Activated CD8-positive, alpha-beta memory T cell treated with anti-CD3 and anti-CD28 coated beads for 1 hour (primary cell): ENCODE results near the gene DLG2.
"Not testable (repeated sequence)": the region's sequence is repeated elsewhere in the genome, so short reads cannot be mapped to it uniquely, and the experiment has no call there.

Experiments
- DNase-seq, 2 donors: peaks; one replicate each; pipeline ENCODE4 v3.0.0-alpha.2; 2020; ENCODE audit warnings: low read depth in 1 of 2; ENCODE audit errors: extremely low read depth in 1 of 2

Gene DLG2

GRCh38 chr11:85349539-85349938, 277.6 kb downstream of the DLG2 start:
- DNase-seq, result not testable (repeated sequence)

- DNase-seq, result no peak
Measured at GRCh38 chr11:85348945-85349344, 278.2 kb downstream of the DLG2 start.

- no peak for DNase-seq
Measured at GRCh38 chr11:85347291-85347690, 279.9 kb downstream of the DLG2 start.

- no peak for DNase-seq
Measured at GRCh38 chr11:85346484-85346883, 280.7 kb downstream of the DLG2 start.

GRCh38 chr11:85340846-85341245, 286.3 kb downstream of the DLG2 start:
- not testable (repeated sequence) for DNase-seq

- no peak for DNase-seq
Measured at GRCh38 chr11:85318573-85318972, 308.6 kb downstream of the DLG2 start.

GRCh38 chr11:85316967-85317366, 310.2 kb downstream of the DLG2 start:
- DNase-seq, result no peak

GRCh38 chr11:85313741-85314140, 313.4 kb downstream of the DLG2 start:
- DNase-seq, result no peak

GRCh38 chr11:85310479-85310878, 316.7 kb downstream of the DLG2 start:
- no peak for DNase-seq

GRCh38 chr11:85307366-85307765, 319.8 kb downstream of the DLG2 start:
- DNase-seq, result no peak

- no peak for DNase-seq
Measured at GRCh38 chr11:85301895-85302678, 325.1 kb downstream of the DLG2 start.

GRCh38 chr11:85299258-85299942, 327.7 kb downstream of the DLG2 start:
- DNase-seq, result no peak

GRCh38 chr11:85295694-85296271, 331.4 kb downstream of the DLG2 start:
- no peak for DNase-seq

GRCh38 chr11:85281550-85281949, 345.6 kb downstream of the DLG2 start:
- DNase-seq, result no peak

GRCh38 chr11:85279267-85279666, 347.9 kb downstream of the DLG2 start:
- no peak for DNase-seq

GRCh38 chr11:85277693-85278092, 349.5 kb downstream of the DLG2 start:
- DNase-seq, result no peak

- no peak for DNase-seq
Measured at GRCh38 chr11:85276332-85276731, 350.8 kb downstream of the DLG2 start.

GRCh38 chr11:85270315-85270714, 356.8 kb downstream of the DLG2 start:
- DNase-seq, result not testable (repeated sequence)

GRCh38 chr11:85269109-85269508, 358.0 kb downstream of the DLG2 start:
- no peak for DNase-seq

GRCh38 chr11:85266646-85267045, 360.5 kb downstream of the DLG2 start:
- DNase-seq, result no peak

GRCh38 chr11:85263328-85263727, 363.8 kb downstream of the DLG2 start:
- DNase-seq, result no peak

GRCh38 chr11:85257837-85258236, 369.3 kb downstream of the DLG2 start:
- no peak for DNase-seq
